IgD-negative memory B cell (primary cell): ENCODE measurements around the gene BHLHE41. TPM values are rescaled to one million over a fixed set of nuclear protein-coding genes. Genes with fewer than 3 reads are reported as not detected.

Source experiments
- H3K27ac Mint-ChIP-seq, 3 donors: one replicate each; pipeline ENCODE4 v1.8.0; 2020 to 2022; ENCODE audit warnings: mild to moderate bottlenecking in 3 of 3, mixed read lengths in 3 of 3, moderate library complexity in 1 of 3
- H3K27me3 Mint-ChIP-seq: one replicate; pipeline ENCODE4 v1.8.0; 2021; ENCODE audit warnings: mixed read lengths
- H3K36me3 Mint-ChIP-seq: one replicate; pipeline ENCODE4 v1.8.0; 2020; ENCODE audit warnings: mild to moderate bottlenecking, mixed read lengths
- H3K4me1 Mint-ChIP-seq, 3 donors: one replicate each; pipeline ENCODE4 v1.8.0; 2020 to 2022; ENCODE audit warnings: mixed read lengths in 3 of 3, mild to moderate bottlenecking in 1 of 3
- H3K4me3 Mint-ChIP-seq, 4 donors: one replicate each; pipeline ENCODE4 v1.8.0; 2020 to 2022; ENCODE audit warnings: mild to moderate bottlenecking in 4 of 4, mixed read lengths in 4 of 4, moderate library complexity in 3 of 4
- H3K9me3 Mint-ChIP-seq, 3 donors: one replicate each; pipeline ENCODE4 v1.8.0; 2020 to 2021; ENCODE audit warnings: mixed read lengths in 3 of 3, mild to moderate bottlenecking in 1 of 3
- polyA plus RNA-seq: library from polyadenylated mRNA; unstranded; fragments of 300-500 nt; fragmentation: Illumina TruSeq; gene quantifications from one replicate; pipeline ENCODE4 v1.2.3, GENCODE V29; 2021

BHLHE41 gene
- polyA plus RNA-seq, 1 donor from 2014 or later: 19.0 TPM

- H3K36me3 Mint-ChIP-seq: peaks cover 4% of the 10 kb centered on the region
- peak overlapping the region; percentile 95 to 98 (median 96) for H3K27ac Mint-ChIP-seq
- peaks cover 33 to 40% (median 34%) of the 10 kb centered on the region in 3 donors for H3K4me1 Mint-ChIP-seq
- peak overlapping the region; percentile 97 to 100 (median 98) for H3K4me3 Mint-ChIP-seq
- H3K9me3 Mint-ChIP-seq: no peaks in the 10 kb centered on the region
- H3K27me3 Mint-ChIP-seq: no peaks in the 10 kb centered on the region
Observed at GRCh38 chr12:26125400-26126339, 833 bp upstream of the BHLHE41 start.

- H3K36me3 Mint-ChIP-seq: peaks cover 4% of the 10 kb centered on the region
- H3K27me3 Mint-ChIP-seq: no peaks in the 10 kb centered on the region
- H3K4me3 Mint-ChIP-seq: peak overlapping the region; percentile 97 to 100 (median 98)
- peaks cover 30 to 46% (median 38%) of the 10 kb centered on the region in 3 donors for H3K4me1 Mint-ChIP-seq
- H3K27ac Mint-ChIP-seq: peak overlapping the region; percentile 95 to 99 (median 95)
- no peaks in the 10 kb centered on the region for H3K9me3 Mint-ChIP-seq
Observed at GRCh38 chr12:26123482-26123980, 1.3 kb downstream of the BHLHE41 start.

- Mint-ChIP-seq H3K27ac (peak overlapping the region; percentile 95 to 99 (median 95)), H3K4me1 (peaks cover 34 to 47% (median 40%) of the 10 kb centered on the region in 3 donors), H3K9me3 (no peaks in the 10 kb centered on the region), H3K36me3 (peaks cover 4% of the 10 kb centered on the region), H3K4me3 (peak overlapping the region; percentile 97 to 100 (median 98)), H3K27me3 (no peaks in the 10 kb centered on the region)
Observed at GRCh38 chr12:26122681-26123481, 2.0 kb downstream of the BHLHE41 start.

- peaks cover 4% of the 10 kb centered on the region for H3K36me3 Mint-ChIP-seq
- H3K4me3 Mint-ChIP-seq: peak overlapping the region; percentile 97 to 98 (median 98)
- H3K27ac Mint-ChIP-seq: peak overlapping the region; percentile 89 to 99 (median 95)
- no peaks in the 10 kb centered on the region for H3K27me3 Mint-ChIP-seq
- no peaks in the 10 kb centered on the region for H3K9me3 Mint-ChIP-seq
- H3K4me1 Mint-ChIP-seq: peaks cover 32 to 46% (median 37%) of the 10 kb centered on the region in 3 donors
Observed at GRCh38 chr12:26122061-26122680, 2.7 kb downstream of the BHLHE41 start.

GRCh38 chr12:26121323-26122060, 3.3 kb downstream of the BHLHE41 start:
- peak overlapping the region; percentile 89 to 99 (median 95) for H3K27ac Mint-ChIP-seq
- no peaks in the 10 kb centered on the region for H3K27me3 Mint-ChIP-seq
- peaks cover 38 to 47% (median 39%) of the 10 kb centered on the region in 3 donors for H3K4me1 Mint-ChIP-seq

GRCh38 chr12:26120561-26121274, 4.1 kb downstream of the BHLHE41 start:
- Mint-ChIP-seq H3K27ac (peak overlapping the region; percentile 89 to 99 (median 95)), H3K4me1 (peaks cover 40 to 52% (median 43%) of the 10 kb centered on the region in 3 donors), H3K27me3 (no peaks in the 10 kb centered on the region), H3K36me3 (peaks cover 4% of the 10 kb centered on the region), H3K4me3 (peak overlapping the region; percentile 95 to 98 (median 98)), H3K9me3 (no peaks in the 10 kb centered on the region)

More at GRCh38 chr12:26121323-26122060, 3.3 kb downstream of the BHLHE41 start:
- peak overlapping the region; percentile 95 to 98 (median 98) for H3K4me3 Mint-ChIP-seq
- H3K36me3 Mint-ChIP-seq: peaks cover 4% of the 10 kb centered on the region
- H3K9me3 Mint-ChIP-seq: no peaks in the 10 kb centered on the region

- H3K9me3 Mint-ChIP-seq: no peaks in the 10 kb centered on the region
- peak overlapping the region; percentile 91 to 95 (median 92) for H3K27ac Mint-ChIP-seq
- H3K4me3 Mint-ChIP-seq: peak overlapping the region; percentile 66 to 88 (median 72)
- H3K4me1 Mint-ChIP-seq: peaks cover 47 to 58% (median 52%) of the 10 kb centered on the region in 3 donors
- H3K27me3 Mint-ChIP-seq: no peaks in the 10 kb centered on the region
- H3K36me3 Mint-ChIP-seq: peaks cover 4% of the 10 kb centered on the region
Observed at GRCh38 chr12:26119391-26119989, 5.3 kb downstream of the BHLHE41 start.

- peaks cover 4% of the 10 kb centered on the region for H3K36me3 Mint-ChIP-seq
- H3K27ac Mint-ChIP-seq: peak overlapping the region; percentile 58 to 78 (median 70)
- no peaks in the 10 kb centered on the region for H3K9me3 Mint-ChIP-seq
- peak overlapping the region in 3 of 4 donors; percentile 70 to 94 (median 79) for H3K4me3 Mint-ChIP-seq
- H3K27me3 Mint-ChIP-seq: no peaks in the 10 kb centered on the region
- peaks cover 52 to 59% (median 57%) of the 10 kb centered on the region in 3 donors for H3K4me1 Mint-ChIP-seq
Observed at GRCh38 chr12:26118308-26118707, 6.5 kb downstream of the BHLHE41 start.

GRCh38 chr12:26116829-26117715, 7.8 kb downstream of the BHLHE41 start:
- peaks cover 59 to 67% (median 64%) of the 10 kb centered on the region in 3 donors for H3K4me1 Mint-ChIP-seq
- H3K27ac Mint-ChIP-seq: peak overlapping the region; percentile 69 to 92 (median 70)
- peak overlapping the region; percentile 56 to 94 (median 74) for H3K4me3 Mint-ChIP-seq
- H3K36me3 Mint-ChIP-seq: no peaks in the 10 kb centered on the region
- H3K27me3 Mint-ChIP-seq: no peaks in the 10 kb centered on the region
- H3K9me3 Mint-ChIP-seq: no peaks in the 10 kb centered on the region

- H3K4me1 Mint-ChIP-seq: peaks cover 48 to 53% (median 52%) of the 10 kb centered on the region in 3 donors
- no peaks in the 10 kb centered on the region for H3K27me3 Mint-ChIP-seq
- H3K4me3 Mint-ChIP-seq: peak overlapping the region; percentile 78 to 91 (median 89)
- peaks cover 2% of the 10 kb centered on the region for H3K36me3 Mint-ChIP-seq
- H3K9me3 Mint-ChIP-seq: no peaks in the 10 kb centered on the region
- H3K27ac Mint-ChIP-seq: peak overlapping the region; percentile 92 to 97 (median 96)
Observed at GRCh38 chr12:26114720-26115401, 10.0 kb downstream of the BHLHE41 start.

GRCh38 chr12:26113853-26114719, 10.8 kb downstream of the BHLHE41 start:
- Mint-ChIP-seq H3K4me3 (peak overlapping the region; percentile 86 to 91 (median 90)), H3K27me3 (no peaks in the 10 kb centered on the region), H3K27ac (peak overlapping the region; percentile 96 to 98 (median 97)), H3K36me3 (peaks cover 2% of the 10 kb centered on the region), H3K4me1 (peaks cover 43 to 45% (median 44%) of the 10 kb centered on the region in 3 donors), H3K9me3 (no peaks in the 10 kb centered on the region)
